HCT116 (cell line): ENCODE results near the gene HOXD11. TPM values are rescaled to one million over a fixed set of nuclear protein-coding genes. Genes with fewer than 3 reads are reported as not detected.

ENCODE experiments used
- ATAC-seq: fragments of 200-7000 bp; cut with Tn5 transposase; 2 replicates; pipeline ENCODE4 v1.9.1; 2020; ENCODE audit warnings: mild to moderate bottlenecking, moderate library complexity
- BruUV-seq: library from RNA; stranded (reverse); fragments of 400-500 nt; replicated peaks from 2 replicates; lab custom pipeline; 2021; lab: Mats Ljungman, UMichigan
- CTCF ChIA-PET: fragments of 300-600 bp; sonication (Branson Sonifier 250); formaldehyde crosslinking; loops from one replicate; lab custom pipeline; 2021; ENCODE audit warnings: antibody characterized with exemption; lab: Charles Lee
- POLR2A ChIA-PET: fragments of 300-600, 350-600 bp; sonication (Branson Sonifier 250); formaldehyde crosslinking; loops from one replicate; lab custom pipeline; 2021; ENCODE audit warnings: antibody characterized with exemption; lab: Charles Lee
- RAD21 ChIA-PET, 2 experiments: fragments of 300-600 bp; sonication (Branson Sonifier 250); formaldehyde crosslinking; loops; one replicate each; lab custom pipeline; 2023; ENCODE audit warnings: low total read pairs in 2 of 2; ENCODE audit not compliant: uncharacterized antibody in 2 of 2, unreplicated experiment in 2 of 2, low non-redundant PET in 1 of 2; lab: Charles Lee
- DNase-seq: peaks from one replicate; pipeline ENCODE4 v3.0.0-alpha.2; 2010; ENCODE audit warnings: low read depth, low spot score
- H2AFZ ChIP-seq: fragments of 200-600 bp; shearing (Covaris generic), sonication (generic); 2 replicates; pipeline ENCODE4 v1.6.1; 2017; ENCODE audit warnings: low read depth, mixed run types, mixed read lengths, antibody characterized with exemption, low read length; ENCODE audit not compliant: poor library complexity, severe bottlenecking
- H3K27ac ChIP-seq: 2 replicates; pipeline ENCODE4 v1.5.1; 2012; ENCODE audit warnings: low read depth, low read length
- H3K27me3 ChIP-seq: fragments of 200-600 bp; sonication (generic); 2 replicates; pipeline ENCODE4 v1.6.1; 2016; ENCODE audit warnings: mixed run types, low read length, mixed read lengths; ENCODE audit not compliant: insufficient read depth
- H3K36me3 ChIP-seq, 2 experiments: fragments of 200-500 bp in 1 of 2; fragments of 200-600 bp in 1 of 2; sonication (Bioruptor generic) in 1 of 2; sonication (generic) in 1 of 2; 2 replicates each; pipeline versions ENCODE4 v1.5.1 to v1.6.1; 2014 to 2016; ENCODE audit warnings: low read length in 2 of 2, inconsistent platforms in 1 of 2, mixed read lengths in 1 of 2, mixed run types in 1 of 2; ENCODE audit not compliant: insufficient read depth in 2 of 2, control insufficient read depth in 1 of 2
- H3K4me1 ChIP-seq, 2 experiments: fragments of 200-600 bp in 1 of 2; sonication (generic) in 1 of 2; 2 replicates each; pipeline versions ENCODE4 v1.5.1 to v1.6.1; 2012 to 2017; ENCODE audit warnings: low read length in 2 of 2, inconsistent platforms in 1 of 2, mild to moderate bottlenecking in 1 of 2, mixed read lengths in 1 of 2, mixed run types in 1 of 2, moderate library complexity in 1 of 2; ENCODE audit not compliant: insufficient read depth in 2 of 2, control insufficient read depth in 1 of 2
- H3K4me2 ChIP-seq: fragments of 200-600 bp; sonication (generic); 2 replicates; pipeline ENCODE4 v1.6.1; 2017; ENCODE audit warnings: mixed run types, low read length, mixed read lengths
- H3K4me3 ChIP-seq, 2 experiments: fragments of 200-600 bp in 1 of 2; sonication (generic) in 1 of 2; replicated peaks in 1 of 2; 2 replicates each; pipeline ENCODE4 v1.5.1; 2011 to 2016; ENCODE audit warnings: low read length in 2 of 2, control low read depth in 1 of 2, low read depth in 1 of 2, mild to moderate bottlenecking in 1 of 2, mixed read lengths in 1 of 2, mixed run types in 1 of 2
- H3K79me2 ChIP-seq: fragments of 200-600 bp; sonication (generic); 2 replicates; pipeline ENCODE4 v1.6.1; 2017; ENCODE audit warnings: mild to moderate bottlenecking, mixed run types, low read length, moderate library complexity, mixed read lengths; ENCODE audit not compliant: insufficient read depth
- H3K9ac ChIP-seq: fragments of 200-600 bp; sonication (generic); 2 replicates; pipeline ENCODE4 v1.6.1; 2016; ENCODE audit warnings: low read length, mixed read lengths
- H3K9me2 ChIP-seq: fragments of 200-600 bp; sonication (generic), shearing (Covaris generic); 2 replicates; pipeline ENCODE4 v1.6.1; 2017; ENCODE audit warnings: mixed run types, mild to moderate bottlenecking, moderate library complexity; ENCODE audit not compliant: insufficient read depth
- H3K9me3 ChIP-seq, 2 experiments: fragments of 200-500 bp in 1 of 2; fragments of 200-600 bp in 1 of 2; sonication (Bioruptor generic) in 1 of 2; sonication (generic) in 1 of 2; 2 replicates each; pipeline ENCODE4 v1.6.1; 2014 to 2017; ENCODE audit warnings: low read length in 2 of 2, mixed read lengths in 2 of 2, inconsistent platforms in 1 of 2, low read depth in 1 of 2, mild to moderate bottlenecking in 1 of 2, mixed run types in 1 of 2, moderate library complexity in 1 of 2; ENCODE audit not compliant: control insufficient read depth in 1 of 2, insufficient read depth in 1 of 2
- H4K20me1 ChIP-seq: fragments of 200-600 bp; sonication (generic), shearing (Covaris generic); 2 replicates; pipeline ENCODE4 v1.6.1; 2017; ENCODE audit warnings: mixed run types, mild to moderate bottlenecking, moderate library complexity; ENCODE audit not compliant: insufficient read depth
- CEBPB ChIP-seq: IDR thresholded peaks from 2 replicates; pipeline ENCODE4 v1.6.1; 2012; ENCODE audit warnings: low read depth
- CTCF ChIP-seq, 3 experiments: fragments of 200-600 bp in 1 of 3; sonication (generic) in 1 of 3; IDR thresholded peaks in 2 of 3; conservative IDR thresholded peaks in 1 of 3; 2 replicates each; pipeline ENCODE4 v1.5.1; 2012 to 2017; ENCODE audit warnings: low read depth in 2 of 3, low read length in 2 of 3, antibody characterized with exemption in 1 of 3, borderline replicate concordance in 1 of 3, control low read depth in 1 of 3, mild to moderate bottlenecking in 1 of 3, mixed read lengths in 1 of 3, mixed run types in 1 of 3, moderate library complexity in 1 of 3; ENCODE audit not compliant: insufficient read depth in 1 of 3
- EGR1 ChIP-seq: IDR thresholded peaks from 2 replicates; pipeline ENCODE4 v1.6.1; 2012; ENCODE audit warnings: low read depth
- ELF1 ChIP-seq: IDR thresholded peaks from 2 replicates; pipeline ENCODE4 v1.6.1; 2012; ENCODE audit warnings: low read depth, borderline replicate concordance
- EZH2 ChIP-seq: fragments of 200-600 bp; sonication (generic); IDR thresholded peaks from 2 replicates; pipeline ENCODE4 v1.6.1; 2017; ENCODE audit warnings: antibody characterized with exemption, mixed run types
- EZH2phosphoT487 ChIP-seq: fragments of 200-600 bp; IDR thresholded peaks from 2 replicates; pipeline ENCODE4 v1.6.1; 2018; ENCODE audit warnings: antibody characterized with exemption, borderline replicate concordance
- FOSL1 ChIP-seq: IDR thresholded peaks from 2 replicates; pipeline ENCODE4 v1.6.1; 2012; ENCODE audit warnings: low read depth
- JUND ChIP-seq: IDR thresholded peaks from 2 replicates; pipeline ENCODE4 v1.6.1; 2012
- MAX ChIP-seq: IDR thresholded peaks from 2 replicates; pipeline ENCODE4 v1.6.1; 2012
- POLR2A ChIP-seq: IDR thresholded peaks from 2 replicates; pipeline ENCODE4 v1.7.0; 2011; ENCODE audit warnings: borderline replicate concordance; ENCODE audit not compliant: insufficient read depth, insufficient read length; ENCODE audit errors: extremely low read depth
- POLR2AphosphoS5 ChIP-seq: IDR thresholded peaks from 2 replicates; pipeline ENCODE4 v1.6.1; 2011; ENCODE audit warnings: mild to moderate bottlenecking, low read depth, low read length, moderate library complexity
- SP1 ChIP-seq: IDR thresholded peaks from 2 replicates; pipeline ENCODE4 v1.6.1; 2012; ENCODE audit warnings: low read depth
- YY1 ChIP-seq: IDR thresholded peaks from 2 replicates; pipeline ENCODE4 v1.6.1; 2011; ENCODE audit warnings: low read length, low read depth, moderate library complexity, mild to moderate bottlenecking; ENCODE audit not compliant: insufficient replicate concordance; ENCODE audit errors: extremely low read depth
- ZBTB33 ChIP-seq: IDR thresholded peaks from 2 replicates; pipeline ENCODE4 v1.6.1; 2011; ENCODE audit warnings: mild to moderate bottlenecking, low read length, moderate library complexity; ENCODE audit not compliant: insufficient replicate concordance; ENCODE audit errors: extremely low read depth
- ZNF274 ChIP-seq: fragments of 200-500 bp; sonication (Bioruptor generic); IDR thresholded peaks from 2 replicates; pipeline ENCODE4 v1.6.1; 2014; ENCODE audit warnings: mild to moderate bottlenecking, low read depth, low read length, inconsistent platforms
- intact Hi-C: fragments of 100-400 bp; cut with micrococcal nuclease; formaldehyde crosslinking; loops from 2 replicates; pipeline ENCODE4 v1.10.0; 2022
- total RNA-seq: library from RNA; stranded (reverse); gene quantifications from one replicate; pipeline ENCODE4 v1.2.1, GENCODE V29; 2021; ENCODE audit not compliant: unreplicated experiment

Gene HOXD11
- total RNA-seq, 1 experiment from 2014 or later = not detected

- no peak for ATAC-seq
- Histone ChIP-seq H4K20me1 (no peaks in the 10 kb centered on the region), H3K4me3 (no peak overlapping the region), H3K4me1 (peaks cover 0 to 11% of the 10 kb centered on the region in 2 experiments; a peak in 1 of 4 replicates), H3K9me3 (no peaks in the 10 kb centered on the region), H3K27ac (no peak overlapping the region), H3K36me3 (no peaks in the 10 kb centered on the region), H3K27me3 (no peaks in the 10 kb centered on the region), H3K9me2 (no peaks in the 10 kb centered on the region), H3K4me2 (no peak overlapping the region), H3K79me2 (no peaks in the 10 kb centered on the region), H3K9ac (no peak overlapping the region), H2AFZ (no peak overlapping the region)
- BruUV-seq = no TSS peak
- intact Hi-C loops = no loop called here
- no peak for DNase-seq
- RAD21 ChIA-PET = no interaction called here
- CTCF ChIA-PET = no interaction called here
- POLR2A ChIA-PET = no interaction called here
- TF ChIP-seq ELF1 (no peak), EGR1 (no peak), YY1 (no peak), FOSL1 (no peak), CEBPB (no peak), POLR2A (no peak), MAX (no peak)
Observed at GRCh38 chr2:176103742-176104315, 3.3 kb upstream of the HOXD11 start.

- Histone ChIP-seq H3K27me3 (no peaks in the 10 kb centered on the region), H4K20me1 (no peaks in the 10 kb centered on the region), H3K9ac (no peak overlapping the region), H2AFZ (no peak overlapping the region), H3K9me3 (no peaks in the 10 kb centered on the region), H3K9me2 (no peaks in the 10 kb centered on the region), H3K4me2 (no peak overlapping the region), H3K4me3 (no peak overlapping the region), H3K27ac (no peak overlapping the region), H3K4me1 (peaks cover 0 to 11% of the 10 kb centered on the region in 2 experiments; a peak in 1 of 4 replicates), H3K79me2 (no peaks in the 10 kb centered on the region), H3K36me3 (no peaks in the 10 kb centered on the region)
- intact Hi-C loops = no loop called here
- ATAC-seq = no peak
- POLR2A ChIA-PET = no interaction called here
- no peak for DNase-seq
- BruUV-seq = no TSS peak
- RAD21 ChIA-PET = no interaction called here
- CTCF ChIA-PET = no interaction called here
- TF ChIP-seq EZH2 = no peak
- no peak for TF ChIP-seq EGR1
- no peak for TF ChIP-seq POLR2AphosphoS5
- no peak for TF ChIP-seq MAX
- no peak for TF ChIP-seq JUND
- no peak for TF ChIP-seq EZH2phosphoT487
- no peak for TF ChIP-seq ZBTB33
- no peak for TF ChIP-seq ELF1
- TF ChIP-seq ZNF274 = no peak
- TF ChIP-seq SP1 = no peak
- TF ChIP-seq CTCF (IDR thresholded peaks at IDR 0.05 in 2 of 3, conservative IDR thresholded peaks at IDR 0.05 in 1 of 3; ENCODE audit: borderline replicate concordance in 1 of 3, insufficient read depth in 1 of 3, low read depth in 2 of 3, low read length in 2 of 3) = no peak
Observed at GRCh38 chr2:176104316-176105077, 2.6 kb upstream of the HOXD11 start.
